H1 (cell line): Measurements from ENCODE around the gene TMEM44.

ENCODE experiments used
- BCL11A ChIP-seq, 2 experiments: IDR thresholded peaks; one replicate each; pipeline ENCODE4 v1.6.1; 2011; ENCODE audit warnings: low read depth in 2 of 2, low read length in 2 of 2, mild to moderate bottlenecking in 2 of 2
- CHD2 ChIP-seq: IDR thresholded peaks from 2 replicates; pipeline ENCODE4 v1.6.1; 2012; ENCODE audit warnings: low read length, improper control_type of control experiment
- CTCF ChIP-seq, 3 experiments: IDR thresholded peaks; 1 replicate in 2 of 3; 2 replicates in 1 of 3; pipeline versions ENCODE4 v1.5.1 to v1.6.1; 2011; ENCODE audit warnings: low read length in 3 of 3, mild to moderate bottlenecking in 3 of 3, inconsistent platforms in 2 of 3, low read depth in 1 of 3, moderate library complexity in 1 of 3; ENCODE audit not compliant: insufficient read depth in 1 of 3; ENCODE audit errors: control extremely low read depth in 1 of 3
- FOSL1 ChIP-seq: IDR thresholded peaks from 2 replicates; pipeline ENCODE4 v1.6.1; 2011; ENCODE audit warnings: mild to moderate bottlenecking, low read depth, low read length, moderate library complexity; ENCODE audit not compliant: insufficient read depth
- GTF2F1 ChIP-seq: IDR thresholded peaks from 2 replicates; pipeline ENCODE4 v1.6.1; 2012; ENCODE audit warnings: low read depth, low read length, improper control_type of control experiment, borderline replicate concordance
- POLR2A ChIP-seq, 2 experiments: IDR thresholded peaks; 1 replicate in 1 of 2; 2 replicates in 1 of 2; pipeline ENCODE4 v1.6.1; 2011; ENCODE audit warnings: low read depth in 2 of 2, low read length in 2 of 2, mild to moderate bottlenecking in 2 of 2; ENCODE audit errors: control extremely low read depth in 1 of 2

- TF ChIP-seq FOSL1 = no peak
- no peak for TF ChIP-seq CTCF (IDR thresholded peaks at IDR 0.05; ENCODE audit: control extremely low read depth in 1 of 3, insufficient read depth in 1 of 3, low read depth in 1 of 3, low read length in 3 of 3)
- TF ChIP-seq CHD2 = no peak
- TF ChIP-seq BCL11A (IDR thresholded peaks at IDR 0.05; ENCODE audit: low read depth in 2 of 2, low read length in 2 of 2) = no peak
- TF ChIP-seq GTF2F1 = no peak
- no peak for TF ChIP-seq POLR2A (IDR thresholded peaks at IDR 0.05; ENCODE audit: control extremely low read depth in 1 of 2, low read depth in 2 of 2, low read length in 2 of 2)
Observed at GRCh38 chr3:194565597-194566190, 67.5 kb downstream of the TMEM44 start.
